ENCODE results near the gene CXCL16.

- TF ChIP-seq CTCF (IDR thresholded peaks at IDR 0.05; ENCODE audit: low read length) (no peak), EZH2 (optimal IDR thresholded peaks at IDR 0.05; ENCODE audit: low read depth, low read length) (no peak)
Observed at GRCh38 chr17:4704991-4705390, 34.7 kb downstream of the CXCL16 start.
